A549 (cell line): ENCODE measurements around the gene CNDP1.

Experiments
- CBX2 ChIP-seq: fragments of 200-600 bp; sonication (generic); IDR thresholded peaks from 2 replicates; pipeline ENCODE4 v1.6.1; 2016; ENCODE audit warnings: low read depth, mild to moderate bottlenecking, borderline replicate concordance
- TF ChIP-seq, protein P1 (sequence below): fragments of 200-600 bp; sonication (generic); IDR thresholded peaks from 2 replicates; pipeline ENCODE4 v1.6.1; 2016; ENCODE audit warnings: antibody characterized with exemption, mild to moderate bottlenecking, moderate library complexity

DNA sequence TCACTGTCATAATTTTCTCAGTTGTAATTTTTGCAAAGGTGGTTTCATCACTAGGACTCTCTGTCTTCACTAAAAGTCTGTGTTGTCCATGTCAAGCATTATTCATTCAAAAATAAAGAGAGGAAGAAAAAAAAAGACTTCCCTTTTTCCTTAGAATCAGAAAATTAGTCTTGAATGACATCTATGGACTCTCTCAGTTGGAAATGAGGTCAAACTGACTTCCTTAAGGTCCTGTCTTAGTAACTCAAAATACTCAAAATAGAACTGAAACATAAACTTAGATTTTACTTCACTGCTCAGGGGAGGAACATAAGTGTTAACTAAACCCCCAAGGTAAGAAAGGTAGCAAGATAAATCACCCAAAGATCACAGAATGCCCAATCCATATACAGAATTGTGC, 61.1 kb downstream of the CNDP1 start:
- TF ChIP-seq, protein P1, sequence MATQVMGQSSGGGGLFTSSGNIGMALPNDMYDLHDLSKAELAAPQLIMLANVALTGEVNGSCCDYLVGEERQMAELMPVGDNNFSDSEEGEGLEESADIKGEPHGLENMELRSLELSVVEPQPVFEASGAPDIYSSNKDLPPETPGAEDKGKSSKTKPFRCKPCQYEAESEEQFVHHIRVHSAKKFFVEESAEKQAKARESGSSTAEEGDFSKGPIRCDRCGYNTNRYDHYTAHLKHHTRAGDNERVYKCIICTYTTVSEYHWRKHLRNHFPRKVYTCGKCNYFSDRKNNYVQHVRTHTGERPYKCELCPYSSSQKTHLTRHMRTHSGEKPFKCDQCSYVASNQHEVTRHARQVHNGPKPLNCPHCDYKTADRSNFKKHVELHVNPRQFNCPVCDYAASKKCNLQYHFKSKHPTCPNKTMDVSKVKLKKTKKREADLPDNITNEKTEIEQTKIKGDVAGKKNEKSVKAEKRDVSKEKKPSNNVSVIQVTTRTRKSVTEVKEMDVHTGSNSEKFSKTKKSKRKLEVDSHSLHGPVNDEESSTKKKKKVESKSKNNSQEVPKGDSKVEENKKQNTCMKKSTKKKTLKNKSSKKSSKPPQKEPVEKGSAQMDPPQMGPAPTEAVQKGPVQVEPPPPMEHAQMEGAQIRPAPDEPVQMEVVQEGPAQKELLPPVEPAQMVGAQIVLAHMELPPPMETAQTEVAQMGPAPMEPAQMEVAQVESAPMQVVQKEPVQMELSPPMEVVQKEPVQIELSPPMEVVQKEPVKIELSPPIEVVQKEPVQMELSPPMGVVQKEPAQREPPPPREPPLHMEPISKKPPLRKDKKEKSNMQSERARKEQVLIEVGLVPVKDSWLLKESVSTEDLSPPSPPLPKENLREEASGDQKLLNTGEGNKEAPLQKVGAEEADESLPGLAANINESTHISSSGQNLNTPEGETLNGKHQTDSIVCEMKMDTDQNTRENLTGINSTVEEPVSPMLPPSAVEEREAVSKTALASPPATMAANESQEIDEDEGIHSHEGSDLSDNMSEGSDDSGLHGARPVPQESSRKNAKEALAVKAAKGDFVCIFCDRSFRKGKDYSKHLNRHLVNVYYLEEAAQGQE = no peak
- TF ChIP-seq CBX2 = no peak
